ENCODE results near the gene RMDN2. TPM values are rescaled to one million over a fixed set of nuclear protein-coding genes. Genes with fewer than 3 reads are reported as not detected.
A peak's percentile ranks its signal among the peaks of the same experiment; 100 is the strongest.

The RMDN2 gene
- polyA plus RNA-seq, 3 donors: 7.0 to 14.3 (median 10.7) TPM

GRCh38 chr2:37969731-37970130 is 44.6 kb downstream of the RMDN2 start:
- Histone ChIP-seq H3K27ac (ENCODE audit: low read depth in 1 of 2, low read length in 2 of 2) (no peak overlapping the region), H2AFZ (ENCODE audit: insufficient read depth, low read depth, low read length, poor library complexity, severe bottlenecking) (no peak overlapping the region), H3K4me3 (replicated peaks in 1 of 3; ENCODE audit: low read depth in 2 of 3, low read length in 3 of 3) (no peak overlapping the region), H3K4me1 (ENCODE audit: control insufficient read depth in 1 of 2, insufficient read depth in 2 of 2, low read length in 2 of 2) (no peaks in the 10 kb centered on the region), H3K79me2 (ENCODE audit: insufficient read depth, low read length) (no peaks in the 10 kb centered on the region), H4K20me1 (ENCODE audit: insufficient read depth, low read length) (no peaks in the 10 kb centered on the region), H3K9ac (ENCODE audit: insufficient read depth, low read length, poor library complexity, severe bottlenecking) (no peak overlapping the region), H3K4me2 (replicated peaks; ENCODE audit: extremely low read depth, low read length, poor library complexity, severe bottlenecking) (no peak overlapping the region), H3K9me3 (replicated peaks in 1 of 2; ENCODE audit: control insufficient read depth in 1 of 2, insufficient read depth in 1 of 2, low read length in 2 of 2) (no peaks in the 10 kb centered on the region), H3K27me3 (ENCODE audit: control insufficient read depth in 2 of 2, insufficient read depth in 2 of 2, low read length in 2 of 2) (no peaks in the 10 kb centered on the region), H3K36me3 (replicated peaks in 1 of 2; ENCODE audit: control insufficient read depth in 1 of 2, insufficient read depth in 2 of 2, low read length in 2 of 2) (no peaks in the 10 kb centered on the region)
- Mint-ChIP-seq H3K27ac (peak overlapping the region in 1 of 7 donors; percentile 22), H3K9me3 (peaks cover 7 to 10% (median 8%) of the 10 kb centered on the region in 7 donors), H3K36me3 (peaks cover 0 to 6% of the 10 kb centered on the region in 2 donors), H3K4me1 (peaks cover 2% of the 10 kb centered on the region), H3K4me3 (no peak overlapping the region), H3K27me3 (ENCODE audit: low read depth in 3 of 3) (peaks cover 0 to 6% (median 0%) of the 10 kb centered on the region in 3 donors)
- DNase-seq: no peak
- intact Hi-C loops (cut with micrococcal nuclease): no loop called here
- no peak for TF ChIP-seq CTCF (IDR thresholded peaks at IDR 0.05)

- peaks cover 2% of the 10 kb centered on the region for H3K4me1 Mint-ChIP-seq
- no peak for TF ChIP-seq CTCF (IDR thresholded peaks at IDR 0.05)
- Histone ChIP-seq H3K79me2 (ENCODE audit: insufficient read depth, low read length) (no peaks in the 10 kb centered on the region), H3K4me2 (replicated peaks; ENCODE audit: extremely low read depth, low read length, poor library complexity, severe bottlenecking) (no peak overlapping the region), H3K9me3 (replicated peaks in 1 of 2; ENCODE audit: control insufficient read depth in 1 of 2, insufficient read depth in 1 of 2, low read length in 2 of 2) (no peaks in the 10 kb centered on the region), H3K4me3 (replicated peaks in 1 of 3; ENCODE audit: low read depth in 2 of 3, low read length in 3 of 3) (no peak overlapping the region), H3K27ac (ENCODE audit: low read depth in 1 of 2, low read length in 2 of 2) (no peak overlapping the region), H3K9ac (ENCODE audit: insufficient read depth, low read length, poor library complexity, severe bottlenecking) (no peak overlapping the region), H3K4me1 (ENCODE audit: control insufficient read depth in 1 of 2, insufficient read depth in 2 of 2, low read length in 2 of 2) (no peaks in the 10 kb centered on the region), H2AFZ (ENCODE audit: insufficient read depth, low read depth, low read length, poor library complexity, severe bottlenecking) (no peak overlapping the region), H3K27me3 (ENCODE audit: control insufficient read depth in 2 of 2, insufficient read depth in 2 of 2, low read length in 2 of 2) (no peaks in the 10 kb centered on the region), H4K20me1 (ENCODE audit: insufficient read depth, low read length) (no peaks in the 10 kb centered on the region), H3K36me3 (replicated peaks in 1 of 2; ENCODE audit: control insufficient read depth in 1 of 2, insufficient read depth in 2 of 2, low read length in 2 of 2) (no peaks in the 10 kb centered on the region)
- peaks cover 0 to 3% (median 0%) of the 10 kb centered on the region in 7 donors for H3K9me3 Mint-ChIP-seq
- DNase-seq: no peak
- WGBS (ENCODE audit: insufficient coverage): no CpG with 5 or more reads among the region's 1 CpG
- peaks cover 11% of the 10 kb centered on the region in 2 donors for H3K36me3 Mint-ChIP-seq
- H3K27ac Mint-ChIP-seq: no peak overlapping the region
- peaks cover 0 to 6% (median 0%) of the 10 kb centered on the region in 3 donors for H3K27me3 Mint-ChIP-seq (ENCODE audit: low read depth in 3 of 3)
- H3K4me3 Mint-ChIP-seq: no peak overlapping the region
- intact Hi-C loops (cut with micrococcal nuclease): no loop called here
Observed at GRCh38 chr2:37971971-37972370, 46.9 kb downstream of the RMDN2 start.

Data from CD14-positive monocyte (primary cell).